MCF 10A (cell line): Measurements from ENCODE around the gene CPNE5. TPM values are rescaled to one million over a fixed set of nuclear protein-coding genes. Genes with fewer than 3 reads are reported as not detected.

Experiments used
- BruUV-seq: library from RNA; stranded (reverse); fragments of 400-500 nt; replicated peaks from 2 replicates; lab custom pipeline; 2021; lab: Mats Ljungman, UMichigan
- CTCF ChIA-PET: fragments of 300-600 bp; sonication (Branson Sonifier 250); formaldehyde crosslinking; extraction: SDS; loops from one replicate; lab custom pipeline; 2021; ENCODE audit warnings: antibody characterized with exemption, inconsistent platforms; lab: Yijun Ruan, JAX
- POLR2A ChIA-PET: fragments of 300-600, 350-650 bp; sonication (Branson Sonifier 250); formaldehyde crosslinking; extraction: SDS; loops from one replicate; lab custom pipeline; 2020; ENCODE audit warnings: antibody characterized with exemption, inconsistent platforms; lab: Yijun Ruan, JAX
- DNase-seq: peaks from one replicate; pipeline ENCODE4 v3.0.0-alpha.2; 2018; ENCODE audit not compliant: unreplicated experiment
- H3K27ac Mint-ChIP-seq: one replicate; pipeline ENCODE4 v1.8.0; 2022; ENCODE audit warnings: mild to moderate bottlenecking, low read depth, mixed read lengths; ENCODE audit not compliant: unreplicated experiment
- H3K27me3 Mint-ChIP-seq: one replicate; pipeline ENCODE4 v1.8.0; 2022; ENCODE audit warnings: mixed read lengths; ENCODE audit not compliant: insufficient read depth, unreplicated experiment
- H3K36me3 Mint-ChIP-seq: one replicate; pipeline ENCODE4 v1.8.0; 2022; ENCODE audit warnings: mild to moderate bottlenecking, moderate library complexity, mixed read lengths; ENCODE audit not compliant: insufficient read depth, unreplicated experiment
- H3K4me1 Mint-ChIP-seq: one replicate; pipeline ENCODE4 v1.8.0; 2022; ENCODE audit warnings: mixed read lengths; ENCODE audit not compliant: insufficient read depth, unreplicated experiment
- H3K4me3 Mint-ChIP-seq: one replicate; pipeline ENCODE4 v1.8.0; 2022; ENCODE audit warnings: mild to moderate bottlenecking, moderate library complexity, mixed read lengths; ENCODE audit not compliant: unreplicated experiment
- H3K9me3 Mint-ChIP-seq: one replicate; pipeline ENCODE4 v1.8.0; 2022; ENCODE audit warnings: mixed read lengths; ENCODE audit not compliant: unreplicated experiment
- CTCF ChIP-seq: fragments of 200-600 bp; IDR thresholded peaks from one replicate; pipeline ENCODE4 v1.8.0; 2022; ENCODE audit warnings: antibody characterized with exemption, mild to moderate bottlenecking; ENCODE audit not compliant: unreplicated experiment
- intact Hi-C: fragments of 100-400 bp; cut with micrococcal nuclease; formaldehyde crosslinking; loops from 2 replicates; pipeline ENCODE4 v1.14.1; 2022
- total RNA-seq: library from RNA; stranded (reverse); gene quantifications from 2 replicates; pipeline ENCODE4 v1.2.3, GENCODE V29; 2022

The CPNE5 gene
- total RNA-seq, 1 experiment from 2014 or later: not detected

GRCh38 chr6:36735110-36736071 is 103.9 kb downstream of the CPNE5 start:
- H3K9me3 Mint-ChIP-seq: no peaks in the 10 kb centered on the region
- ChIA-PET POLR2A (no interaction called here), CTCF (interaction anchor here (0.6 to 1.2 kb wide), 3 partner anchors 49 to 111 kb away, joined by 3 read pairs; no protein-coding TSS in a partner anchor)
- no peak for DNase-seq
- no peaks in the 10 kb centered on the region for H3K36me3 Mint-ChIP-seq
- H3K4me1 Mint-ChIP-seq: no peaks in the 10 kb centered on the region
- TF ChIP-seq CTCF: no peak
- no peaks in the 10 kb centered on the region for H3K27me3 Mint-ChIP-seq
- intact Hi-C loops: no loop called here
- no peak overlapping the region for H3K27ac Mint-ChIP-seq
- BruUV-seq: no TSS peak
- H3K4me3 Mint-ChIP-seq: no peak overlapping the region

- intact Hi-C loops: no loop called here
- H3K27me3 Mint-ChIP-seq: no peaks in the 10 kb centered on the region
- no peak overlapping the region for H3K4me3 Mint-ChIP-seq
- TF ChIP-seq CTCF: no peak
- ChIA-PET POLR2A (no interaction called here), CTCF (interaction anchor here (1.2 kb wide), 1 partner anchor 110 kb away, joined by 3 read pairs; no protein-coding TSS in a partner anchor)
- H3K9me3 Mint-ChIP-seq: no peaks in the 10 kb centered on the region
- no peak overlapping the region for H3K27ac Mint-ChIP-seq
- no TSS peak for BruUV-seq
- no peaks in the 10 kb centered on the region for H3K4me1 Mint-ChIP-seq
- no peaks in the 10 kb centered on the region for H3K36me3 Mint-ChIP-seq
- no peak for DNase-seq
Observed at GRCh38 chr6:36734486-36735060, 104.7 kb downstream of the CPNE5 start.

GRCh38 chr6:36733300-36733699 is 105.9 kb downstream of the CPNE5 start:
- TF ChIP-seq CTCF: no peak
- no TSS peak for BruUV-seq
- ChIA-PET CTCF (interaction anchor here (0.8 to 1.5 kb wide), 3 partner anchors 11 to 26 kb away, joined by 3 to 5 read pairs (median 3); no protein-coding TSS in a partner anchor), POLR2A (no interaction called here)
- intact Hi-C loops: no loop called here
- Mint-ChIP-seq H3K9me3 (no peaks in the 10 kb centered on the region), H3K4me3 (no peak overlapping the region), H3K27ac (no peak overlapping the region), H3K4me1 (peaks cover 6% of the 10 kb centered on the region), H3K27me3 (no peaks in the 10 kb centered on the region), H3K36me3 (no peaks in the 10 kb centered on the region)
- DNase-seq: no peak

- Mint-ChIP-seq H3K4me1 (peaks cover 12% of the 10 kb centered on the region), H3K9me3 (no peaks in the 10 kb centered on the region), H3K27me3 (no peaks in the 10 kb centered on the region), H3K36me3 (no peaks in the 10 kb centered on the region), H3K27ac (no peak overlapping the region), H3K4me3 (no peak overlapping the region)
- intact Hi-C loops: no loop called here
- no peak for TF ChIP-seq CTCF
- ChIA-PET CTCF (interaction anchor here (0.7 to 1.5 kb wide), 3 partner anchors 9 to 152 kb away, joined by 3 to 6 read pairs (median 3); no protein-coding TSS in a partner anchor), POLR2A (interaction anchor here (1.3 kb wide), 1 partner anchor 16 kb away, joined by 6 read pairs; no protein-coding TSS in a partner anchor)
- DNase-seq: no peak
- BruUV-seq: no TSS peak
Observed at GRCh38 chr6:36731622-36732310, 107.5 kb downstream of the CPNE5 start.
